Right lung (tissue), 10 donors: ENCODE measurements around the gene ACOX2. TPM values are rescaled to one million over a fixed set of nuclear protein-coding genes. Genes with fewer than 3 reads are reported as not detected.

Experiments used
- DNase-seq, 2 donors: peaks; one replicate each; pipeline ENCODE4 v3.0.0-alpha.2; 2013
- long read RNA-seq, 8 donors: transcript quantifications; one replicate each; lab custom pipeline, GENCODE V29; 2026
- polyA plus RNA-seq, 5 donors: library from polyadenylated mRNA; unstranded; fragments of 120-200 nt; gene quantifications; one replicate each; pipeline versions ENCODE4 v1.2.1 to v1.2.3, GENCODE V29; 2013; ENCODE audit warnings: inconsistent platforms in 1 of 5, low replicate concordance in 1 of 5; ENCODE audit not compliant: insufficient read length in 5 of 5, insufficient read depth in 1 of 5

ACOX2 gene
- 10 to 100 TPM; 43.3 to 62.0 (median 51.1) TPM for polyA plus RNA-seq
- long read RNA-seq, donor 1, partial matches to known transcripts, result 0 of 3 reads
- long read RNA-seq, donor 1, other reads (novel, unspliced or antisense), result 0 of 3 reads
- long read RNA-seq, donor 2, result 0 reads
- long read RNA-seq, donor 3, partial matches to known transcripts, result 7 of 8 reads
- long read RNA-seq, donor 3, other reads (novel, unspliced or antisense), result 0 of 8 reads
- long read RNA-seq, donor 4, partial matches to known transcripts, result 0 of 1 reads
- long read RNA-seq, donor 4, other reads (novel, unspliced or antisense), result 0 of 1 reads
- long read RNA-seq, donor 5, partial matches to known transcripts, result 0 of 2 reads
- long read RNA-seq, donor 5, other reads (novel, unspliced or antisense), result 0 of 2 reads
- long read RNA-seq, donor 6, partial matches to known transcripts, result 0 of 3 reads
- long read RNA-seq, donor 6, other reads (novel, unspliced or antisense), result 0 of 3 reads
- long read RNA-seq, donor 7, partial matches to known transcripts, result 0 of 3 reads
- long read RNA-seq, donor 7, other reads (novel, unspliced or antisense), result 0 of 3 reads
- long read RNA-seq, donor 8, result 0 reads

- peak; percentile 68 to 75 for DNase-seq
Measured at GRCh38 chr3:58536501-58537411, at the start of gene ACOX2. TSS of gene ACOX2 (minus strand) at chr3:58537190. CDS start at chr3:58535106, 2,084 bp downstream.

GRCh38 chr3:58585994-58586393 is 49.0 kb upstream of the ACOX2 start:
- DNase-seq, result no peak

GRCh38 chr3:58585005-58585786 is 48.2 kb upstream of the ACOX2 start:
- DNase-seq, result peak; percentile 63 to 74

- no peak for DNase-seq
Measured at GRCh38 chr3:58584690-58585004, 47.7 kb upstream of the ACOX2 start.

- DNase-seq, result no peak
Measured at GRCh38 chr3:58581328-58582091, 44.5 kb upstream of the ACOX2 start.

GRCh38 chr3:58580826-58581327 is 43.9 kb upstream of the ACOX2 start:
- DNase-seq, result no peak

GRCh38 chr3:58578873-58579272 is 41.9 kb upstream of the ACOX2 start:
- DNase-seq, result no peak

GRCh38 chr3:58577269-58577821 is 40.4 kb upstream of the ACOX2 start, which contains the start of gene FAM107A:
TSS of gene FAM107A (minus strand) at chr3:58577391. CDS start at chr3:58569860, 7,531 bp downstream.
- DNase-seq, result peak in 1 of 2 donors; percentile 40

GRCh38 chr3:58576716-58577115 is 39.7 kb upstream of the ACOX2 start:
- no peak for DNase-seq

- no peak for DNase-seq
Measured at GRCh38 chr3:58575971-58576652, 39.1 kb upstream of the ACOX2 start.

- no peak for DNase-seq
Measured at GRCh38 chr3:58574682-58575081, 37.7 kb upstream of the ACOX2 start.

GRCh38 chr3:58574106-58574505 is 37.1 kb upstream of the ACOX2 start:
- DNase-seq, result no peak

- peak; percentile 63 to 70 for DNase-seq
Measured at GRCh38 chr3:58573640-58574039, 36.6 kb upstream of the ACOX2 start.

- no peak for DNase-seq
Measured at GRCh38 chr3:58572634-58573230, 35.7 kb upstream of the ACOX2 start.

GRCh38 chr3:58572013-58572633 is 35.1 kb upstream of the ACOX2 start:
- DNase-seq, result no peak

GRCh38 chr3:58570851-58571250 is 33.9 kb upstream of the ACOX2 start:
- DNase-seq, result no peak

- no peak for DNase-seq
Measured at GRCh38 chr3:58569287-58570001, 32.5 kb upstream of the ACOX2 start.
